H1 (cell line): ENCODE measurements around the gene FTHL17. TPM values are rescaled to one million over a fixed set of nuclear protein-coding genes. Genes with fewer than 3 reads are reported as not detected.

Source experiments
- CTCF ChIA-PET: fragments of 300-600 bp; sonication (Branson Sonifier 250); formaldehyde crosslinking; loops from one replicate; lab custom pipeline; 2021; ENCODE audit not compliant: partially characterized antibody; lab: Charles Lee
- POLR2A ChIA-PET: fragments of 300-600 bp; sonication (Branson Sonifier 250); formaldehyde crosslinking; loops from one replicate; lab custom pipeline; 2021; ENCODE audit warnings: inconsistent platforms; ENCODE audit not compliant: partially characterized antibody; lab: Charles Lee
- DNase-seq, 2 experiments: peaks; one replicate each; pipeline versions ENCODE4 v3.0.0 to v3.0.0-alpha.2; 2010 to 2022; ENCODE audit warnings: low spot score in 2 of 2, low read depth in 1 of 2, mixed read lengths in 1 of 2
- FAIRE-seq: peaks from 2 replicates; lab custom pipeline; 2011; peaks lifted over from hg19 to GRCh38; lab: Jason Lieb, UNC
- H2AFZ ChIP-seq: 2 replicates; pipeline ENCODE4 v1.8.1; 2012; ENCODE audit warnings: low read length, inconsistent platforms
- H2AK5ac ChIP-seq: 2 replicates; pipeline ENCODE4 v1.6.1; 2013; ENCODE audit warnings: low read depth, low read length
- H2BK120ac ChIP-seq: replicated peaks from 2 replicates; pipeline ENCODE3; 2013; ENCODE audit warnings: low read depth, low read length, inconsistent platforms
- H2BK12ac ChIP-seq: 2 replicates; pipeline ENCODE4 v1.6.1; 2013; ENCODE audit warnings: low read depth, low read length
- H2BK15ac ChIP-seq: 2 replicates; pipeline ENCODE4 v1.6.1; 2013; ENCODE audit warnings: low read length
- H2BK20ac ChIP-seq: 2 replicates; pipeline ENCODE4 v1.6.1; 2013; ENCODE audit warnings: low read length
- H2BK5ac ChIP-seq: 2 replicates; pipeline ENCODE4 v1.6.1; 2013; ENCODE audit warnings: low read depth, low read length
- H3K14ac ChIP-seq: 2 replicates; pipeline ENCODE4 v1.6.1; 2013; ENCODE audit warnings: inconsistent platforms; ENCODE audit not compliant: insufficient read length
- H3K18ac ChIP-seq: 2 replicates; pipeline ENCODE4 v1.6.1; 2013; ENCODE audit warnings: low read length; ENCODE audit errors: extremely low read depth
- H3K23ac ChIP-seq: 2 replicates; pipeline ENCODE4 v1.6.1; 2013; ENCODE audit warnings: inconsistent platforms; ENCODE audit not compliant: insufficient read length
- H3K23me2 ChIP-seq: 2 replicates; pipeline ENCODE4 v1.6.1; 2013; ENCODE audit warnings: low read depth, low read length
- H3K27ac ChIP-seq: 2 replicates; pipeline ENCODE4 v1.6.1; 2011; ENCODE audit warnings: low read depth, low read length, inconsistent platforms
- H3K27me3 ChIP-seq, 4 experiments: replicated peaks in 1 of 4; 1 replicate in 1 of 4; 2 replicates in 3 of 4; pipeline versions ENCODE4 v1.6.1 to v1.8.1; 2011 to 2013; ENCODE audit warnings: low read length in 3 of 4, mild to moderate bottlenecking in 3 of 4, inconsistent platforms in 2 of 4, mixed read lengths in 2 of 4, moderate library complexity in 1 of 4; ENCODE audit not compliant: control insufficient read depth in 3 of 4, insufficient read depth in 3 of 4; ENCODE audit errors: extremely low read depth in 1 of 4
- H3K36me3 ChIP-seq, 4 experiments: 2 replicates each; pipeline versions ENCODE4 v1.6.1 to v1.8.1; 2011 to 2013; ENCODE audit warnings: mild to moderate bottlenecking in 4 of 4, low read length in 3 of 4, moderate library complexity in 2 of 4, control low read depth in 1 of 4, inconsistent platforms in 1 of 4; ENCODE audit not compliant: insufficient read depth in 4 of 4, control insufficient read depth in 2 of 4
- H3K4ac ChIP-seq: replicated peaks from 2 replicates; pipeline ENCODE3; 2013; ENCODE audit warnings: low read length, low read depth, mixed read lengths, inconsistent platforms; ENCODE audit not compliant: insufficient read length
- H3K4me1 ChIP-seq, 4 experiments: replicated peaks in 1 of 4; 1 replicate in 1 of 4; 2 replicates in 3 of 4; pipeline versions ENCODE4 v1.6.1 to v1.8.1; 2011 to 2013; ENCODE audit warnings: low read length in 3 of 4, inconsistent platforms in 2 of 4, mixed read lengths in 1 of 4; ENCODE audit not compliant: insufficient read depth in 4 of 4, control insufficient read depth in 3 of 4
- H3K4me2 ChIP-seq, 2 experiments: 2 replicates each; pipeline versions ENCODE4 v1.6.1 to v1.8.1; 2011 to 2013; ENCODE audit warnings: low read depth in 2 of 2, low read length in 2 of 2, control low read depth in 1 of 2, inconsistent platforms in 1 of 2, mild to moderate bottlenecking in 1 of 2; ENCODE audit not compliant: insufficient read depth in 1 of 2
- H3K4me3 ChIP-seq, 4 experiments: fragments of 200-600, 300-600 bp in 1 of 4; sonication (generic), shearing (Covaris generic), sonication (Bioruptor Twin) in 1 of 4; 2 replicates each; pipeline versions ENCODE4 v1.5.1 to v1.8.1; 2011 to 2016; ENCODE audit warnings: low read length in 4 of 4, low read depth in 3 of 4, control low read depth in 2 of 4, inconsistent platforms in 2 of 4, mild to moderate bottlenecking in 2 of 4, mixed read lengths in 1 of 4, moderate library complexity in 1 of 4; ENCODE audit not compliant: insufficient read depth in 2 of 4; ENCODE audit errors: extremely low read depth in 1 of 4
- H3K56ac ChIP-seq: replicated peaks from 2 replicates; pipeline ENCODE3; 2013; ENCODE audit warnings: low read depth, mild to moderate bottlenecking, mixed read lengths, low read length, inconsistent platforms; ENCODE audit not compliant: insufficient read length
- H3K79me1 ChIP-seq: 2 replicates; pipeline ENCODE4 v1.6.1; 2013; ENCODE audit warnings: low read depth, low read length, control low read depth
- H3K79me2 ChIP-seq, 2 experiments: 2 replicates each; pipeline versions ENCODE4 v1.6.1 to v1.8.1; 2012 to 2013; ENCODE audit warnings: low read length in 2 of 2, mild to moderate bottlenecking in 2 of 2, inconsistent platforms in 1 of 2; ENCODE audit not compliant: insufficient read depth in 2 of 2, control insufficient read depth in 1 of 2
- H3K9ac ChIP-seq, 4 experiments: replicated peaks in 1 of 4; 1 replicate in 1 of 4; 2 replicates in 3 of 4; pipeline versions ENCODE4 v1.6.1 to v1.8.1; 2011 to 2013; ENCODE audit warnings: low read depth in 3 of 4, low read length in 3 of 4, control low read depth in 2 of 4, mild to moderate bottlenecking in 2 of 4, moderate library complexity in 2 of 4, inconsistent platforms in 1 of 4; ENCODE audit errors: extremely low read depth in 1 of 4
- H3K9me3 ChIP-seq, 2 experiments: 2 replicates each; pipeline versions ENCODE4 v1.6.1 to v1.8.1; 2012 to 2013; ENCODE audit warnings: mild to moderate bottlenecking in 2 of 2, moderate library complexity in 2 of 2, control low read depth in 1 of 2, inconsistent platforms in 1 of 2, low read depth in 1 of 2, low read length in 1 of 2, mixed read lengths in 1 of 2; ENCODE audit not compliant: insufficient read depth in 2 of 2
- H4K20me1 ChIP-seq, 2 experiments: replicated peaks in 1 of 2; 2 replicates each; pipeline versions ENCODE3 to v1.8.1; 2011 to 2013; ENCODE audit warnings: inconsistent platforms in 2 of 2, low read length in 2 of 2, mild to moderate bottlenecking in 1 of 2; ENCODE audit not compliant: insufficient read depth in 2 of 2, control insufficient read depth in 1 of 2
- H4K5ac ChIP-seq: 2 replicates; pipeline ENCODE4 v1.6.1; 2013; ENCODE audit warnings: low read length, low read depth, mixed read lengths, inconsistent platforms; ENCODE audit not compliant: insufficient read length
- H4K8ac ChIP-seq: 2 replicates; pipeline ENCODE4 v1.8.0; 2013; ENCODE audit warnings: mild to moderate bottlenecking, moderate library complexity, low read length, inconsistent platforms; ENCODE audit not compliant: insufficient read depth; ENCODE audit errors: extremely low read depth
- H4K91ac ChIP-seq: replicated peaks from 2 replicates; pipeline ENCODE3; 2013; ENCODE audit warnings: low read length, mixed read lengths, inconsistent platforms; ENCODE audit not compliant: insufficient read length
- BACH1 ChIP-seq: IDR thresholded peaks from 2 replicates; pipeline ENCODE4 v1.6.1; 2012; ENCODE audit warnings: low read length, improper control_type of control experiment
- CREB1 ChIP-seq: IDR thresholded peaks from 2 replicates; pipeline ENCODE4 v1.6.1; 2012; ENCODE audit warnings: inconsistent platforms
- E2F6 ChIP-seq: IDR thresholded peaks from 2 replicates; pipeline ENCODE4 v1.6.1; 2012; ENCODE audit warnings: inconsistent platforms
- EGR1 ChIP-seq: IDR thresholded peaks from 2 replicates; pipeline ENCODE4 v1.6.1; 2011; ENCODE audit warnings: low read depth, low read length, borderline replicate concordance
- FOSL1 ChIP-seq: IDR thresholded peaks from 2 replicates; pipeline ENCODE4 v1.6.1; 2011; ENCODE audit warnings: mild to moderate bottlenecking, low read depth, low read length, moderate library complexity; ENCODE audit not compliant: insufficient read depth
- HDAC2 ChIP-seq, 2 experiments: fragments of 300-600 bp in 1 of 2; sonication (generic) in 1 of 2; IDR thresholded peaks; 2 replicates each; pipeline ENCODE4 v1.6.1; 2011 to 2012; ENCODE audit warnings: low read depth in 2 of 2, low read length in 2 of 2, mild to moderate bottlenecking in 2 of 2, moderate library complexity in 2 of 2, borderline replicate concordance in 1 of 2, inconsistent platforms in 1 of 2
- KDM4A ChIP-seq: IDR thresholded peaks from one replicate; pipeline ENCODE4 v1.7.1; 2012; ENCODE audit warnings: low read depth, mild to moderate bottlenecking, moderate library complexity, low read length, inconsistent platforms; ENCODE audit not compliant: severe bottlenecking
- MAX ChIP-seq: IDR thresholded peaks from 2 replicates; pipeline ENCODE4 v1.6.1; 2012; ENCODE audit warnings: inconsistent platforms
- RXRA ChIP-seq: IDR thresholded peaks from 2 replicates; pipeline ENCODE4 v1.6.1; 2011; ENCODE audit warnings: low read depth, mild to moderate bottlenecking, low read length, moderate library complexity; ENCODE audit not compliant: insufficient read depth
- SAP30 ChIP-seq: fragments of 300-600 bp; sonication (generic); IDR thresholded peaks from 2 replicates; pipeline ENCODE4 v1.7.1; 2012; ENCODE audit warnings: low read length, moderate library complexity, mild to moderate bottlenecking, inconsistent platforms; ENCODE audit not compliant: insufficient read depth, insufficient replicate concordance
- SIN3A ChIP-seq, 2 experiments: IDR thresholded peaks in 1 of 2; conservative IDR thresholded peaks in 1 of 2; 2 replicates each; pipeline ENCODE4 v1.6.1; 2011 to 2012; ENCODE audit warnings: low read length in 2 of 2, improper control_type of control experiment in 1 of 2, low read depth in 1 of 2, mild to moderate bottlenecking in 1 of 2
- SUZ12 ChIP-seq: fragments of 200-600 bp; sonication (generic); IDR thresholded peaks from 2 replicates; pipeline ENCODE4 v1.6.1; 2012; ENCODE audit warnings: mild to moderate bottlenecking, inconsistent platforms, low read length, moderate library complexity, mixed read lengths
- TBP ChIP-seq: IDR thresholded peaks from 2 replicates; pipeline ENCODE4 v1.6.1; 2011; ENCODE audit warnings: low read depth, low read length, improper control_type of control experiment
- TCF12 ChIP-seq: IDR thresholded peaks from 2 replicates; pipeline ENCODE4 v1.6.1; 2011; ENCODE audit warnings: low read depth, mild to moderate bottlenecking, low read length
- WGBS, 2 experiments: shearing (Covaris generic) in 1 of 2; methylation state at CpG; one replicate each; pipeline versions ENCODE4 v1.1.6 to v1.1.7; 2013 to 2015; ENCODE audit warnings: low lambda C conversion rate in 2 of 2, mixed read lengths in 2 of 2, inconsistent platforms in 1 of 2, low coverage in 1 of 2, missing lambda C conversion rate in 1 of 2; ENCODE audit not compliant: insufficient replicate concordance in 2 of 2, insufficient coverage in 1 of 2, insufficient read length in 1 of 2; ENCODE audit errors: extremely low coverage in 1 of 2, missing lambda C conversion rate in 1 of 2; 5-methylcytosine and 5-hydroxymethylcytosine counted together
- polyA plus RNA-seq, 7 experiments: library from polyadenylated mRNA; depleted of rRNA in 3 of 7; stranded (reverse) in 5 of 7; unstranded in 2 of 7; fragments of >200 nt in 5 of 7; fragments of 200-250 nt in 2 of 7; gene quantifications; 1 replicate in 5 of 7; 2 replicates in 1 of 7; 4 replicates in 1 of 7; pipeline versions ENCODE4 v1.2.1 to v1.2.3, GENCODE V29; 2011 to 2013; ENCODE audit warnings: missing spikeins in 2 of 7, mixed read lengths in 2 of 7
- total RNA-seq: library from RNA; stranded (reverse); fragmentation: NEBNext Ultra II Directional; extraction: Animal tissue kit (Norgen Biotek cat#: 25700); gene quantifications from 2 replicates; pipeline ENCODE4 v1.2.1, GENCODE V29; 2021

The FTHL17 gene
- total and polyA plus RNA-seq, 2 of the 8 experiments (the other 6 are each of a cell fraction or from before 2014, with no cell fraction given), result not detected

- Histone ChIP-seq H3K4me1 (no peaks in the 10 kb centered on the region), H3K79me2 (no peaks in the 10 kb centered on the region), H3K14ac (no peak overlapping the region), H3K4me2 (no peak overlapping the region), H3K4me3 (no peak overlapping the region), H2AK5ac (no peak overlapping the region), H3K23ac (no peak overlapping the region), H3K9me3 (no peaks in the 10 kb centered on the region), H4K91ac (no peak overlapping the region), H3K79me1 (no peaks in the 10 kb centered on the region), H3K27me3 (no peaks in the 10 kb centered on the region), H2BK5ac (no peak overlapping the region), H3K36me3 (no peaks in the 10 kb centered on the region), H4K5ac (no peak overlapping the region), H3K56ac (no peak overlapping the region), H2BK120ac (no peak overlapping the region), H2BK15ac (no peak overlapping the region), H2BK12ac (no peak overlapping the region), H3K4ac (no peak overlapping the region), H3K9ac (no peak overlapping the region), H4K8ac (no peak overlapping the region), H3K18ac (no peak overlapping the region), H4K20me1 (no peaks in the 10 kb centered on the region), H2AFZ (no peak overlapping the region), H2BK20ac (no peak overlapping the region), H3K23me2 (no peaks in the 10 kb centered on the region), H3K27ac (no peak overlapping the region)
- FAIRE-seq (no peak), DNase-seq (no peak)
- ChIA-PET CTCF (no interaction called here), POLR2A (no interaction called here)
- 91% methylated on average over 4 of the region's 4 CpGs; no CpG with 5 or more reads in 1 of the 2 experiments for WGBS, 2 experiments
- TF ChIP-seq EGR1 (no peak), RXRA (no peak), FOSL1 (no peak), TCF12 (no peak), MAX (no peak), SAP30 (no peak), BACH1 (no peak), HDAC2 (IDR thresholded peaks at IDR 0.05; ENCODE audit: borderline replicate concordance in 1 of 2, low read depth in 2 of 2, low read length in 2 of 2) (no peak), TBP (no peak), SUZ12 (no peak), CREB1 (no peak), KDM4A (no peak), E2F6 (no peak), SIN3A (conservative IDR thresholded peaks at IDR 0.05 in 1 of 2, IDR thresholded peaks at IDR 0.05 in 1 of 2; ENCODE audit: low read depth in 1 of 2, low read length in 2 of 2) (no peak)
These were observed 43.6 kb upstream of the FTHL17 start for GRCh38 chrX:31115398-31115797.
